Measurements from ENCODE around the gene LRRN2. TPM values are rescaled to one million over a fixed set of nuclear protein-coding genes. Genes with fewer than 3 reads are reported as not detected.

Gene LRRN2
- total RNA-seq, 1 donor from 2014 or later: 4.6 TPM

GRCh38 chr1:204599098-204599497 lies 86.4 kb downstream of the LRRN2 start:
- DNase-seq (ENCODE audit: low spot score): no peak
- TF ChIP-seq CTCF (IDR thresholded peaks at IDR 0.05): no peak
- Mint-ChIP-seq H3K4me3 (ENCODE audit: unreplicated experiment) (no peak overlapping the region), H3K36me3 (ENCODE audit: low read depth) (peaks cover 3% of the 10 kb centered on the region), H3K27ac (ENCODE audit: unreplicated experiment) (no peak overlapping the region), H3K27me3 (ENCODE audit: low read depth) (peaks cover 26% of the 10 kb centered on the region), H3K9me3 (ENCODE audit: low read depth) (no peaks in the 10 kb centered on the region), H3K4me1 (ENCODE audit: low read depth) (no peaks in the 10 kb centered on the region)

GRCh38 chr1:204598319-204598969 lies 87.1 kb downstream of the LRRN2 start:
- Mint-ChIP-seq H3K36me3 (ENCODE audit: low read depth) (peaks cover 3% of the 10 kb centered on the region), H3K27me3 (ENCODE audit: low read depth) (peaks cover 24% of the 10 kb centered on the region), H3K27ac (ENCODE audit: unreplicated experiment) (no peak overlapping the region), H3K4me1 (ENCODE audit: low read depth) (no peaks in the 10 kb centered on the region), H3K4me3 (ENCODE audit: unreplicated experiment) (no peak overlapping the region), H3K9me3 (ENCODE audit: low read depth) (no peaks in the 10 kb centered on the region)
- DNase-seq (ENCODE audit: low spot score): no peak
- TF ChIP-seq CTCF (IDR thresholded peaks at IDR 0.05): no peak

GRCh38 chr1:204592246-204592948 lies 93.1 kb downstream of the LRRN2 start:
- TF ChIP-seq CTCF (IDR thresholded peaks at IDR 0.05): no peak
- Mint-ChIP-seq H3K4me3 (ENCODE audit: unreplicated experiment) (no peak overlapping the region), H3K27me3 (ENCODE audit: low read depth) (no peaks in the 10 kb centered on the region), H3K4me1 (ENCODE audit: low read depth) (peaks cover 23% of the 10 kb centered on the region), H3K27ac (ENCODE audit: unreplicated experiment) (no peak overlapping the region), H3K9me3 (ENCODE audit: low read depth) (no peaks in the 10 kb centered on the region), H3K36me3 (ENCODE audit: low read depth) (no peaks in the 10 kb centered on the region)
- DNase-seq (ENCODE audit: low spot score): no peak

- Mint-ChIP-seq H3K27ac (ENCODE audit: unreplicated experiment) (no peak overlapping the region), H3K4me1 (ENCODE audit: low read depth) (peaks cover 23% of the 10 kb centered on the region), H3K27me3 (ENCODE audit: low read depth) (no peaks in the 10 kb centered on the region), H3K9me3 (ENCODE audit: low read depth) (no peaks in the 10 kb centered on the region), H3K4me3 (ENCODE audit: unreplicated experiment) (no peak overlapping the region), H3K36me3 (ENCODE audit: low read depth) (no peaks in the 10 kb centered on the region)
- DNase-seq (ENCODE audit: low spot score): no peak
- no peak for TF ChIP-seq CTCF (IDR thresholded peaks at IDR 0.05)
These were observed 94.0 kb downstream of the LRRN2 start for GRCh38 chr1:204591473-204592090.

GRCh38 chr1:204589409-204590038 lies 96.0 kb downstream of the LRRN2 start:
- Mint-ChIP-seq H3K4me3 (ENCODE audit: unreplicated experiment) (no peak overlapping the region), H3K27me3 (ENCODE audit: low read depth) (no peaks in the 10 kb centered on the region), H3K9me3 (ENCODE audit: low read depth) (no peaks in the 10 kb centered on the region), H3K36me3 (ENCODE audit: low read depth) (no peaks in the 10 kb centered on the region), H3K4me1 (ENCODE audit: low read depth) (peaks cover 23% of the 10 kb centered on the region), H3K27ac (ENCODE audit: unreplicated experiment) (no peak overlapping the region)
- TF ChIP-seq CTCF (IDR thresholded peaks at IDR 0.05): no peak
- DNase-seq (ENCODE audit: low spot score): no peak

Data from chondrocyte (in vitro differentiated cells).